ENCODE results near the gene SEC14L2. TPM values are rescaled to one million over a fixed set of nuclear protein-coding genes. Genes with fewer than 3 reads are reported as not detected.

The SEC14L2 gene
- total and polyA plus RNA-seq, 2 of the 4 experiments (the other 2 are of a cell fraction) = 38.7 to 54.8 TPM

DNA sequence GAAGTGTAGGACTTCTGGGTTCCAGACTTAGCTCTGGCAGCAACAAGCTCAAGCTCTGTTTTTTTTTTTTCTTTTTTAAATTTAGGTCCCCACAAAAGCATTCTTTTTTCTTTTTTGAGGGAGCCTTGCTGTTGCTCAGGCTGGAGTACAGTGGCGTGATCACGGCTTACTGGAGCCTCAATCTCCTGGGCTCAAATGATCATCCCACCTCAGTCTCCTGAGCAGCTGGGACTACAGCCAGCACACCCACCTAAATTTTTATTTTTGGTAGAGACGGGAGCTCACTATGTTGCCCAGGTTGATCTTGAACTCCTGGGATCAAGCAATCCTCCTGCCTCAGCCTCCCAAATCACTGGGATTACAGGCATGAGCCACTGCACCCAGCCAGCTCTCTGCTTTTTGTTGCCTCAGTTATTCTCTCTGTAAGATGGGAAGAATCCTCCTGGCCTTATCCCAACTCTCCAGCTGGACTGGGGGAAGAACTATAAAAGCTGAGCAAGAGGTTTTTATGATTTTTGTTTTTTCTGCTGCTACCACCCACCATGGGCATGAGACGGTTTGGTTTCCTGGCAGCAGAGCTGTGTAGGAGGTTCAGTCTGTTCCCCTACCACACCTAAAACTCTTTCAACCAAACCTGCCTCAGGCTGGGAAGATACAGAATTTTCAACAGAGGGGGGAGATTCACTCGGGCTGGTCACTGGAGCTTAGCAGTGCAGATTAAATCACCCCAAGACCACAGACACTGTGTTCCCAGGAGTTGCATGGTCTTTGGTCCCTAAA, 17.1 kb downstream of the SEC14L2 start:
- dilution Hi-C loops (cut with HindIII; ENCODE audit: low sequenced_read_pairs, unreplicated experiment) (no loop called here), in situ Hi-C loops (cut with MboI; ENCODE audit: low sequenced_read_pairs) (no loop called here), intact Hi-C loops (cut with micrococcal nuclease) (no loop called here)
- H4K8ac ChIP-seq (ENCODE audit: low read depth in 2 of 2, low read length in 2 of 2) = no peak overlapping the region
- H3K36me3 ChIP-seq (ENCODE audit: control insufficient read depth, insufficient read depth, low read length) = peaks cover 54% of the 10 kb centered on the region
- DNase-seq (no peak), ATAC-seq (ENCODE audit: low read depth) (no peak)
- H3K4me2 ChIP-seq (ENCODE audit: low read depth, low read length) = no peak overlapping the region
- no TSS peak for BruUV-seq (replicated peaks)
- no peak overlapping the region for H4K5ac ChIP-seq (ENCODE audit: low read depth, low read length)
- H3K56ac ChIP-seq (ENCODE audit: extremely low read depth, insufficient read depth, low read length) = no peak overlapping the region
- no peak overlapping the region for H2AK5ac ChIP-seq (ENCODE audit: low read depth, low read length)
- H2AK9ac ChIP-seq (replicated peaks; ENCODE audit: low read depth, low read length, poor library complexity) = no peak overlapping the region
- no peak overlapping the region for H2BK5ac ChIP-seq (ENCODE audit: low read depth, low read length, poor library complexity, severe bottlenecking)
- no peak overlapping the region for H3K23ac ChIP-seq (ENCODE audit: low read depth, low read length)
- no peaks in the 10 kb centered on the region for H3K27me3 ChIP-seq (ENCODE audit: control insufficient read depth, insufficient read depth, low read length)
- TF ChIP-seq MXI1 (IDR thresholded peaks at IDR 0.05; ENCODE audit: borderline replicate concordance, low read depth, low read length) = no peak
- TF ChIP-seq MAFK (IDR thresholded peaks at IDR 0.05; ENCODE audit: low read depth, low read length) = no peak
- no peak for TF ChIP-seq RCOR1 (IDR thresholded peaks at IDR 0.05; ENCODE audit: insufficient replicate concordance, low read length)
- TF ChIP-seq RAD21 (IDR thresholded peaks at IDR 0.05; ENCODE audit: low read length) = no peak
- TF ChIP-seq, protein P1, sequence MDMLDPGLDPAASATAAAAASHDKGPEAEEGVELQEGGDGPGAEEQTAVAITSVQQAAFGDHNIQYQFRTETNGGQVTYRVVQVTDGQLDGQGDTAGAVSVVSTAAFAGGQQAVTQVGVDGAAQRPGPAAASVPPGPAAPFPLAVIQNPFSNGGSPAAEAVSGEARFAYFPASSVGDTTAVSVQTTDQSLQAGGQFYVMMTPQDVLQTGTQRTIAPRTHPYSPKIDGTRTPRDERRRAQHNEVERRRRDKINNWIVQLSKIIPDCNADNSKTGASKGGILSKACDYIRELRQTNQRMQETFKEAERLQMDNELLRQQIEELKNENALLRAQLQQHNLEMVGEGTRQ (IDR thresholded peaks at IDR 0.05; ENCODE audit: low read depth, low read length) = no peak
- no peak for TF ChIP-seq FOS (IDR thresholded peaks at IDR 0.05; ENCODE audit: low read depth, low read length)
- TF ChIP-seq BHLHE40 (IDR thresholded peaks at IDR 0.05; ENCODE audit: low read depth, low read length) = no peak
- TF ChIP-seq CHD1 (IDR thresholded peaks at IDR 0.05; ENCODE audit: low read depth, low read length) = no peak
- TF ChIP-seq, protein P2, sequence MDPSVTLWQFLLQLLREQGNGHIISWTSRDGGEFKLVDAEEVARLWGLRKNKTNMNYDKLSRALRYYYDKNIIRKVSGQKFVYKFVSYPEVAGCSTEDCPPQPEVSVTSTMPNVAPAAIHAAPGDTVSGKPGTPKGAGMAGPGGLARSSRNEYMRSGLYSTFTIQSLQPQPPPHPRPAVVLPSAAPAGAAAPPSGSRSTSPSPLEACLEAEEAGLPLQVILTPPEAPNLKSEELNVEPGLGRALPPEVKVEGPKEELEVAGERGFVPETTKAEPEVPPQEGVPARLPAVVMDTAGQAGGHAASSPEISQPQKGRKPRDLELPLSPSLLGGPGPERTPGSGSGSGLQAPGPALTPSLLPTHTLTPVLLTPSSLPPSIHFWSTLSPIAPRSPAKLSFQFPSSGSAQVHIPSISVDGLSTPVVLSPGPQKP (IDR thresholded peaks at IDR 0.05; ENCODE audit: borderline replicate concordance, low read depth, low read length) = no peak
- no peak for TF ChIP-seq RFX5 (IDR thresholded peaks at IDR 0.05; ENCODE audit: low read depth, low read length)
- TF ChIP-seq, protein P3, sequence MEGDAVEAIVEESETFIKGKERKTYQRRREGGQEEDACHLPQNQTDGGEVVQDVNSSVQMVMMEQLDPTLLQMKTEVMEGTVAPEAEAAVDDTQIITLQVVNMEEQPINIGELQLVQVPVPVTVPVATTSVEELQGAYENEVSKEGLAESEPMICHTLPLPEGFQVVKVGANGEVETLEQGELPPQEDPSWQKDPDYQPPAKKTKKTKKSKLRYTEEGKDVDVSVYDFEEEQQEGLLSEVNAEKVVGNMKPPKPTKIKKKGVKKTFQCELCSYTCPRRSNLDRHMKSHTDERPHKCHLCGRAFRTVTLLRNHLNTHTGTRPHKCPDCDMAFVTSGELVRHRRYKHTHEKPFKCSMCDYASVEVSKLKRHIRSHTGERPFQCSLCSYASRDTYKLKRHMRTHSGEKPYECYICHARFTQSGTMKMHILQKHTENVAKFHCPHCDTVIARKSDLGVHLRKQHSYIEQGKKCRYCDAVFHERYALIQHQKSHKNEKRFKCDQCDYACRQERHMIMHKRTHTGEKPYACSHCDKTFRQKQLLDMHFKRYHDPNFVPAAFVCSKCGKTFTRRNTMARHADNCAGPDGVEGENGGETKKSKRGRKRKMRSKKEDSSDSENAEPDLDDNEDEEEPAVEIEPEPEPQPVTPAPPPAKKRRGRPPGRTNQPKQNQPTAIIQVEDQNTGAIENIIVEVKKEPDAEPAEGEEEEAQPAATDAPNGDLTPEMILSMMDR (conservative IDR thresholded peaks at IDR 0.05; ENCODE audit: low read depth, low read length) = no peak
- no peak for TF ChIP-seq CEBPB (IDR thresholded peaks at IDR 0.05; ENCODE audit: low read depth, low read length)
- CTCF ChIA-PET = interaction anchor here (1.0 kb wide), 1 partner anchor 10 kb away, joined by 4 read pairs; no protein-coding TSS in a partner anchor
- peaks cover 6% of the 10 kb centered on the region for H3K4me1 ChIP-seq (ENCODE audit: control insufficient read depth, insufficient read depth, low read length)
- no peak overlapping the region for H2BK20ac ChIP-seq (ENCODE audit: low read depth, low read length)
- H3K4ac ChIP-seq (ENCODE audit: low read depth, low read length) = no peak overlapping the region
- H4K91ac ChIP-seq (ENCODE audit: insufficient read depth, low read depth, low read length) = no peak overlapping the region
- no peaks in the 10 kb centered on the region for H4K20me1 ChIP-seq (ENCODE audit: insufficient read depth, low read length)
- H3K18ac ChIP-seq (ENCODE audit: low read depth, low read length) = no peak overlapping the region
- no CpG with 5 or more reads among the region's 5 CpGs for WGBS, 2 experiments (ENCODE audit: extremely low coverage in 2 of 2, insufficient read length in 1 of 2)
- peaks cover 18 to 47% of the 10 kb centered on the region in 2 experiments for H3K79me1 ChIP-seq (ENCODE audit: low read depth in 1 of 2, low read length in 2 of 2)
- H2AFZ ChIP-seq (replicated peaks; ENCODE audit: low read length, poor library complexity) = no peak overlapping the region
- no peak overlapping the region for H3K9ac ChIP-seq (ENCODE audit: low read depth, low read length)
- peaks cover 11% of the 10 kb centered on the region for H3K9me1 ChIP-seq (ENCODE audit: insufficient read depth, low read length)
- H3K4me3 ChIP-seq (ENCODE audit: insufficient read depth, low read depth, low read length) = no peak overlapping the region
- no peak overlapping the region for H2BK15ac ChIP-seq (ENCODE audit: low read depth, low read length)
- no peaks in the 10 kb centered on the region for H3K9me3 ChIP-seq (ENCODE audit: control insufficient read depth, insufficient read depth, low read length)
- POLR2A ChIA-PET (ENCODE audit: unreplicated experiment) = interaction anchor here (0.6 kb wide), 1 partner anchor 39 kb away, joined by 3 read pairs; no protein-coding TSS in a partner anchor
- H3K27ac ChIP-seq (ENCODE audit: insufficient read depth, low read length) = no peak overlapping the region
- no peak overlapping the region for H2BK120ac ChIP-seq (ENCODE audit: low read depth, low read length)
- no peak overlapping the region for H3K14ac ChIP-seq (replicated peaks; ENCODE audit: low read depth, low read length)
